Heart left ventricle (tissue), 16 donors: ENCODE measurements around the gene RRP9. TPM values are rescaled to one million over a fixed set of nuclear protein-coding genes. Genes with fewer than 3 reads are reported as not detected.

Experiments used
- ATAC-seq, 4 donors: fragments of 200-7000 bp; cut with Tn5 transposase; one replicate each; pipeline ENCODE4 v1.9.1; 2020 to 2022; ENCODE audit warnings: moderate library complexity in 4 of 4, mild to moderate bottlenecking in 3 of 4, moderate number of reproducible peaks in 1 of 4
- DNase-seq, 5 donors: peaks; one replicate each; pipeline ENCODE4 v3.0.0-alpha.2; 2020
- H3K27ac ChIP-seq, 12 donors: fragments of 200-600 bp; sonication (generic) in 4 of 12; one replicate each; pipeline versions ENCODE4 v1.5.0 to v1.8.0; 2016 to 2022; ENCODE audit warnings: mild to moderate bottlenecking in 2 of 12
- H3K27me3 ChIP-seq, 9 donors: fragments of 200-600 bp; sonication (generic) in 2 of 9; one replicate each; pipeline versions ENCODE4 v1.5.1 to v1.8.0; 2016 to 2022; ENCODE audit warnings: mild to moderate bottlenecking in 3 of 9
- H3K36me3 ChIP-seq, 9 donors: fragments of 200-600 bp; sonication (generic) in 2 of 9; one replicate each; pipeline versions ENCODE4 v1.5.0 to v1.8.0; 2018 to 2022; ENCODE audit warnings: mild to moderate bottlenecking in 2 of 9
- H3K4me1 ChIP-seq, 12 donors: fragments of 200-600 bp; sonication (generic) in 4 of 12; one replicate each; pipeline versions ENCODE4 v1.5.0 to v1.8.0; 2016 to 2022; ENCODE audit warnings: mild to moderate bottlenecking in 3 of 12
- H3K4me3 ChIP-seq, 12 donors: fragments of 200-600 bp; sonication (generic) in 4 of 12; one replicate each; pipeline versions ENCODE4 v1.5.0 to v1.8.0; 2017 to 2022; ENCODE audit warnings: mild to moderate bottlenecking in 9 of 12, moderate library complexity in 4 of 12
- H3K9me3 ChIP-seq, 12 donors: fragments of 200-600 bp; sonication (generic) in 4 of 12; one replicate each; pipeline versions ENCODE4 v1.5.0 to v1.8.0; 2016 to 2022; ENCODE audit warnings: mild to moderate bottlenecking in 1 of 12
- CTCF ChIP-seq, 12 donors: fragments of 200-600 bp; sonication (generic) in 4 of 12; IDR thresholded peaks; one replicate each; pipeline versions ENCODE4 v1.5.0 to v1.8.0; 2018 to 2022; ENCODE audit warnings: antibody characterized with exemption in 12 of 12, mild to moderate bottlenecking in 5 of 12
- POLR2A ChIP-seq, 2 donors: fragments of 450-650 bp; IDR thresholded peaks; one replicate each; pipeline ENCODE4 v1.6.1; 2017; ENCODE audit warnings: antibody characterized with exemption in 2 of 2, mild to moderate bottlenecking in 2 of 2, moderate library complexity in 2 of 2
- WGBS, 4 donors: extraction: QIAGEN DNeasy Blood & Tissue Kit in 2 of 4; methylation state at CpG; one replicate each; pipeline versions ENCODE4 v1.1.5 to v1.1.7; 2013 to 2018; 5-methylcytosine and 5-hydroxymethylcytosine counted together
- intact Hi-C, 10 donors: fragments of 100-400 bp; cut with DNase I; formaldehyde crosslinking; loops; one replicate each; pipeline versions ENCODE4 v1.11.1 to v1.14.2; 2022
- polyA plus RNA-seq, 2 donors: library from polyadenylated mRNA; stranded (reverse); fragments of 200-250 nt; gene quantifications; one replicate each; pipeline ENCODE4 v1.2.3, GENCODE V29; 2013
- total RNA-seq, 9 donors: library from RNA; depleted of rRNA in 2 of 9; stranded (reverse); fragments of >200 nt in 2 of 9; fragmentation: NEBNext Ultra II Directional in 3 of 9; extraction: Animal tissue kit (Norgen Biotek cat#: 25700) in 3 of 9; gene quantifications; one replicate each; pipeline versions ENCODE4 v1.1.0 to v1.2.4, GENCODE V29; 2016 to 2023
- donor health status: ischemic (EF 13 %, LVEDD 7.1; RV severe dilation, severe dysfunction).
- donor health status: healthy with polysubstance abuse.
- donor health status: DM: no; HTN: yes; CAD: no.
- donor health status: DM: no; HTN: no; CAD: no.
- donor health status: ischemic (EF 25% LVEDD 6.9; RV normal size, moderate dysfunction).
- donor health status: ischemic (EF 25% LVEDD 5.7; RV mildly dilated, moderate dysfunction).
- donor health status: healthy.
- donor health status: DM: yes; HTN: yes; CAD: no.
- donor health status: ischemic (EF 35%, LVEDD 5.7; RV mildly dilated, moderate dysfunction).
- donor health status: nonischemic (EF 11% LVEDD 7.7; RV severe dilation, severe dysfunction).
- donor health status: DM: yes; HTN: yes; CAD: no.
- donor health status: PGD.
- donor health status: ischemic (EF 29% LVEDD 5.4; RV normal size, mild dysfunction).
- donor health status: nonischemic (EF 23%, LVEDD 6.1; RV moderate dilation, normal function).

RRP9 gene
- total and polyA plus RNA-seq, 11 donors: 6.1 to 30.8 (median 10.8) TPM

- no peak for DNase-seq
- no peak for ATAC-seq
- 85 to 89% (median 87%) methylated on average over 10 to 12 of the region's 12 CpGs for WGBS, 4 donors
- Histone ChIP-seq H3K27me3 (no peaks in the 10 kb centered on the region), H3K36me3 (peaks cover 0 to 2% (median 0%) of the 10 kb centered on the region in 9 donors), H3K4me1 (peaks cover 5 to 36% (median 24%) of the 10 kb centered on the region in 12 donors), H3K27ac (no peak overlapping the region), H3K9me3 (no peaks in the 10 kb centered on the region), H3K4me3 (no peak overlapping the region)
- TF ChIP-seq POLR2A (IDR thresholded peaks at IDR 0.05) (no peak), CTCF (IDR thresholded peaks at IDR 0.05) (no peak)
- intact Hi-C loops: no loop called here
These were observed 44.6 kb upstream of the RRP9 start for GRCh38 chr3:51986010-51986947.

DNA sequence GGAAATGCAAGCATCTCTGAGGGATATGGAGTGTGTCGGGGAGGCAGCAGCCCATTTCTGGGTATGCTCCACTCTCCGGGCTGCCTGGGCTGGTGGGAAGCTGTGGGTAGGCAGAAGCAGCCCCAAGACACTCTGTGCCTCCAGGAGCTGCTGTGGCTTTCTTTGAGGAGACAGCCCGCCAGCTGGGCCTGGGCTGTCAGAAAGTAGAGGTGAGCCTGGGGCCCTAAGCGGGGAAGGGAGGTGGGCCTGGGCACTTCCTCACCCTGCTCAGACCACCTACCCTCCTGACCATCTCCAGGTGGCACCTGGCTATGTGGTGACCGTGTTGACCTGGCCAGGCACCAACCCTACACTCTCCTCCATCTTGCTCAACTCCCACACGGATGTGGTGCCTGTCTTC, 43.4 kb upstream of the RRP9 start:
- Histone ChIP-seq H3K27ac (no peak overlapping the region), H3K4me1 (peaks cover 5 to 37% (median 25%) of the 10 kb centered on the region in 12 donors), H3K36me3 (peaks cover 0 to 4% (median 0%) of the 10 kb centered on the region in 9 donors), H3K27me3 (no peaks in the 10 kb centered on the region), H3K4me3 (no peak overlapping the region), H3K9me3 (no peaks in the 10 kb centered on the region)
- no peak for ATAC-seq
- WGBS, 4 donors: 80 to 88% (median 84%) methylated on average over 3 to 6 of the region's 6 CpGs
- intact Hi-C loops: no loop called here
- no peak for DNase-seq
- TF ChIP-seq CTCF (IDR thresholded peaks at IDR 0.05): no peak
- TF ChIP-seq POLR2A (IDR thresholded peaks at IDR 0.05): no peak

DNA sequence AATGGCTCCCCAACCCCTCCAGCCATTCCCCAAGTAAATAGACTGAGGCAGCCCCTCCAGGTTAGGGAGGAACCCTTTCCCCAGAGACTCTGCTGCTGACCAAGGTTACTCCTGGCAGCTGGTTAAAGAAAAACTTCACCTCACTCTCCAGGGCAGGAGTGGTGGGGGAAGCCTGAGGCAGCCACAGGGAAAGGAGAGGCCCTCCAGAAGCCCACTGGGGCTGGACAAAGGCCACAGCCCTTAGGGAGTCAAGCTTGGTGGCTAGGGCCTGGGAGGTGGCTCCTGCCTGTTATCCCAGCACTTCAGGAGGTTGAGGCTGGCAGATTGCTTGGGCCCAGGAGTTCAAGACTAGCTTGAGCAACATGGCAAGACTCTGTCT, 42.6 kb upstream of the RRP9 start:
- intact Hi-C loops: no loop called here
- H3K9me3 ChIP-seq: no peaks in the 10 kb centered on the region
- no peak for TF ChIP-seq POLR2A (IDR thresholded peaks at IDR 0.05)
- no peak for TF ChIP-seq CTCF (IDR thresholded peaks at IDR 0.05)
- no peak for ATAC-seq
- H3K27me3 ChIP-seq: no peaks in the 10 kb centered on the region
- H3K36me3 ChIP-seq: peaks cover 0 to 4% (median 0%) of the 10 kb centered on the region in 9 donors
- peaks cover 5 to 32% (median 21%) of the 10 kb centered on the region in 12 donors for H3K4me1 ChIP-seq
- peak overlapping the region; percentile 92 to 98 (median 95) for H3K27ac ChIP-seq
- DNase-seq: no peak
- peak overlapping the region in 2 of 12 donors; percentile 74 to 78 for H3K4me3 ChIP-seq

DNA sequence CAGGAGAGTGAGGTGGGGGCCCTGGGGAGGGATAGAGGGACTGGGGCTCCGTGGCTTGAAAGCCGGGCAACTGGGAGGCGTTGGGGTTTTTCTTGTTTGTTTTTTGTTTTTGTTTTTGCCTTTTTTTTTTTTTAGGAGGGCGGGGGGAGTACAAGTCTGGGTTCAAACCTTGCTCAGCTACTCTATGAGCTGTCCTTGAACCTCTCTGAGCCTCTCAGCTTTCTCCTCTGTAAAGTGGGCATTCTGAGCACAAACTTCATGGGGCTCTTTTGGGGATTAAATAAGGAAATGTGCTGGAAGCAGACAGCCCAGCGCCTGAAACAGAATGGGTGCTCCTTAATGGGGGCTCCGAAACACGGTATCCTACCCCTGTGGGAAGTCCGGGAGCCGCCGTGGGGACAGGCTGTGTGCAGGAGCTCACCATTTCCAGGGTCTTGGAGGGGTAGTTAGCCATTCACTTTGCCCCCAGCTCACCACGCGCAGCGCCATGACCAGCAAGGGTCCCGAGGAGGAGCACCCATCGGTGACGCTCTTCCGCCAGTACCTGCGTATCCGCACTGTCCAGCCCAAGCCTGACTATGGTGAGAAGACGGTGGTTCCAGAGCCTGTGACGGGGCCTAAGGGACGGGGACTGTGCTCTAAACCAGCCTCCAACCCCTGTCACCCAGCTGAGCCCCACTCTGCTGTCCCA, 42.0 kb upstream of the RRP9 start:
- DNase-seq (no peak), ATAC-seq (no peak)
- 55 to 74% (median 71%) methylated on average over 13 to 22 of the region's 22 CpGs for WGBS, 4 donors
- TF ChIP-seq POLR2A (IDR thresholded peaks at IDR 0.05): no peak
- no peak for TF ChIP-seq CTCF (IDR thresholded peaks at IDR 0.05)
- Histone ChIP-seq H3K4me1 (peaks cover 5 to 29% (median 20%) of the 10 kb centered on the region in 12 donors), H3K27ac (peak overlapping the region; percentile 92 to 98 (median 95)), H3K36me3 (peaks cover 0 to 4% (median 0%) of the 10 kb centered on the region in 9 donors), H3K27me3 (no peaks in the 10 kb centered on the region), H3K4me3 (peak overlapping the region; percentile 38 to 84 (median 70)), H3K9me3 (no peaks in the 10 kb centered on the region)
- intact Hi-C loops: no loop called here
